ENCODE results near the gene KIAA2012.

DNA sequence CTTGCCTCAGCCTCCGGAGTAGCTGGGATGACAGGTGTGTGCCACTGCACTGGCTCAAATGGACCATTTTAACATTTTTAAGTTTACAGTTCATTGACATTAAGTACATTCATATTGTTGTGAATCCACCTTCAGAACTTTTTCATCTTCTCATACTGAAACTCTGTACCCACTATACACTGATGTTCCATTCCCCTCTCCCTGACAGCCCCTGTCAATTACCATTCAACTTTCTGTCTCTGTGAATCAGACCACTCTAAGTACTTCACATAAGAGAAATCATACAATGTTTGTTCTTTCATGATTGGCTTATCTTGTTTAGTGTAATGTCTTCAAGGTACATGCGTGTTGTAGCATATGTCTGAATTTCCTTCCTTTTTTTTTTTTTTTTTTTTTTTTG, 1.9 kb upstream of the KIAA2012 start:
- TF ChIP-seq POLR2AphosphoS5 (IDR thresholded peaks at IDR 0.05): no peak
- TF ChIP-seq, protein P1, sequence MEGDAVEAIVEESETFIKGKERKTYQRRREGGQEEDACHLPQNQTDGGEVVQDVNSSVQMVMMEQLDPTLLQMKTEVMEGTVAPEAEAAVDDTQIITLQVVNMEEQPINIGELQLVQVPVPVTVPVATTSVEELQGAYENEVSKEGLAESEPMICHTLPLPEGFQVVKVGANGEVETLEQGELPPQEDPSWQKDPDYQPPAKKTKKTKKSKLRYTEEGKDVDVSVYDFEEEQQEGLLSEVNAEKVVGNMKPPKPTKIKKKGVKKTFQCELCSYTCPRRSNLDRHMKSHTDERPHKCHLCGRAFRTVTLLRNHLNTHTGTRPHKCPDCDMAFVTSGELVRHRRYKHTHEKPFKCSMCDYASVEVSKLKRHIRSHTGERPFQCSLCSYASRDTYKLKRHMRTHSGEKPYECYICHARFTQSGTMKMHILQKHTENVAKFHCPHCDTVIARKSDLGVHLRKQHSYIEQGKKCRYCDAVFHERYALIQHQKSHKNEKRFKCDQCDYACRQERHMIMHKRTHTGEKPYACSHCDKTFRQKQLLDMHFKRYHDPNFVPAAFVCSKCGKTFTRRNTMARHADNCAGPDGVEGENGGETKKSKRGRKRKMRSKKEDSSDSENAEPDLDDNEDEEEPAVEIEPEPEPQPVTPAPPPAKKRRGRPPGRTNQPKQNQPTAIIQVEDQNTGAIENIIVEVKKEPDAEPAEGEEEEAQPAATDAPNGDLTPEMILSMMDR (IDR thresholded peaks at IDR 0.05): no peak

All from prostate gland (tissue), 2 donors.